ENCODE measurements around the gene FNDC5.

Gene FNDC5

GRCh38 chr1:32903991-32904785 lies 33.5 kb upstream of the FNDC5 start:
- Histone ChIP-seq H3K9ac (ENCODE audit: low read depth, low read length) (no peak overlapping the region), H3K27ac (ENCODE audit: low read length) (no peak overlapping the region), H3K27me3 (ENCODE audit: insufficient read depth, low read length) (peaks cover 54% of the 10 kb centered on the region), H3K36me3 (ENCODE audit: insufficient read depth, low read depth, low read length) (no peaks in the 10 kb centered on the region), H3K4me3 (ENCODE audit: low read length) (no peak overlapping the region), H3K4me1 (ENCODE audit: insufficient read depth, low read length) (peaks cover 4% of the 10 kb centered on the region), H3K9me3 (ENCODE audit: insufficient read depth, low read depth, low read length) (no peaks in the 10 kb centered on the region)

DNA sequence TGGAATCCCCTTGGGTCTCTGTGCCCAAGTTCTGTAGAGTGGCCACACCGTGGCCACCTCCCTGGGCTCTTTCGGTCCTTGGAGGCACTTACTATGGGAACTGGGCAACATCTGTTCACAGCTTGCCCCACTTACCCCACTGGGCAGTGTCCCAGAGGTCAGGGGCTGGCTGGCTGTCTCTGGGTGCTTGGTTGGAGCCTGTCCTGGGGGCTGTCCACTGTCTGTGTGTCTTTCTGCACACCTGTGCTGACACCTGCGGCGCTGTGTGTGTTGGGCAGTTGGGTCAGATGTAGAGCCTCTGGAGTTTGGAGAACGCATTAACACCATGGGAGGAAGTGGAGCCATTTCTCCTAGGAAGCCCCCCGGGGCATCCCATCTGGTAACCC lies 31.8 kb upstream of the FNDC5 start:
- Histone ChIP-seq H3K9me3 (ENCODE audit: insufficient read depth, low read depth, low read length) (no peaks in the 10 kb centered on the region), H3K4me1 (ENCODE audit: insufficient read depth, low read length) (peaks cover 4% of the 10 kb centered on the region; the same call in 1 of the 2 replicates), H3K36me3 (ENCODE audit: insufficient read depth, low read depth, low read length) (no peaks in the 10 kb centered on the region), H3K27ac (ENCODE audit: low read length) (no peak overlapping the region), H3K9ac (ENCODE audit: low read depth, low read length) (no peak overlapping the region), H3K27me3 (ENCODE audit: insufficient read depth, low read length) (peaks cover 66% of the 10 kb centered on the region), H3K4me3 (ENCODE audit: low read length) (no peak overlapping the region)

GRCh38 chr1:32901823-32902534 lies 31.3 kb upstream of the FNDC5 start:
- Histone ChIP-seq H3K9me3 (ENCODE audit: insufficient read depth, low read depth, low read length) (no peaks in the 10 kb centered on the region), H3K36me3 (ENCODE audit: insufficient read depth, low read depth, low read length) (no peaks in the 10 kb centered on the region), H3K4me3 (ENCODE audit: low read length) (peak overlapping the region; percentile 59), H3K9ac (ENCODE audit: low read depth, low read length) (no peak overlapping the region), H3K4me1 (ENCODE audit: insufficient read depth, low read length) (peaks cover 4% of the 10 kb centered on the region; the same call in 1 of the 2 replicates), H3K27ac (ENCODE audit: low read length) (no peak overlapping the region), H3K27me3 (ENCODE audit: insufficient read depth, low read length) (peaks cover 70% of the 10 kb centered on the region)

GRCh38 chr1:32900956-32901822 lies 30.5 kb upstream of the FNDC5 start, which contains the start of gene TMEM54:
TMEM54 (minus strand) TSS chr1:32901389; CDS start chr1:32901238, 151 bp downstream.
- H3K27me3 ChIP-seq (ENCODE audit: insufficient read depth, low read length): peaks cover 73% of the 10 kb centered on the region
- peak within 1 kb of the TSS; percentile 61 for H3K4me3 ChIP-seq (ENCODE audit: low read length)
- H3K27ac ChIP-seq (ENCODE audit: low read length): no peak within 1 kb of the TSS
- H3K36me3 ChIP-seq (ENCODE audit: insufficient read depth, low read depth, low read length): no peaks in the 10 kb centered on the region
- H3K9ac ChIP-seq (ENCODE audit: low read depth, low read length): no peak within 1 kb of the TSS
- H3K4me1 ChIP-seq (ENCODE audit: insufficient read depth, low read length): peaks cover 4% of the 10 kb centered on the region; the same call in 1 of the 2 replicates
- H3K9me3 ChIP-seq (ENCODE audit: insufficient read depth, low read depth, low read length): no peaks in the 10 kb centered on the region

DNA sequence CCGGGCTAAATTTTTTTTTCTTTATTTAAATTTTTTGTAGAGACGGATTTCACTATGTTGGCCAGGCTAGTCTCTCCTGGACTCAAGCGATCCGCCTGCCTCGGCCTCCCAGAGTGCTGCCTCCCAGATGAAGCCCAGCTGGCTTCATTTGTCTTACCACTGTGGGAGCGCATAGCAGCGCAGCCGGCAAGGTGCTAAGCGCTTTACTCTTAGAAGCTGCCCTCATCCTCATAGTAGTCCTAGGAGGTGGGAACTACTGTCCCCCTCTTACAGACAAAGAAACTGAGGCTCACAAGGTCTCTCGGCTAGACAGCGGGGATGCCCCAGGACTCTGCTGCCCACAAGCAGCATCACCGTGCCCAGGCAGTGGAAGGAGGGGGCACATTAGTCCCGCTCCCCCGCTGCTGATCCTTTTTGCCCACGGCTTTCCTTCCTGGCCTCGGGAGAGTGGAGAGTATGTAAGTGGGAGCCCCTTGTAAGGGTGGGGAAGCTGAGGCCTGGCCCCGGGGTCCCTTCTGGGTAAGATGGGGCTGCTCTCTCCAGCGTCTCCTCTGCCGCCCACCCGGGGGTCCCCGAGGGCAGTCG lies 29.8 kb upstream of the FNDC5 start:
- Histone ChIP-seq H3K4me3 (ENCODE audit: low read length) (peak overlapping the region; percentile 61), H3K9ac (ENCODE audit: low read depth, low read length) (no peak overlapping the region)

GRCh38 chr1:32899586-32900296 lies 29.0 kb upstream of the FNDC5 start:
- no peaks in the 10 kb centered on the region for H3K36me3 ChIP-seq (ENCODE audit: insufficient read depth, low read depth, low read length)
- H3K4me3 ChIP-seq (ENCODE audit: low read length): no peak overlapping the region
- no peaks in the 10 kb centered on the region for H3K9me3 ChIP-seq (ENCODE audit: insufficient read depth, low read depth, low read length)
- no peak overlapping the region for H3K27ac ChIP-seq (ENCODE audit: low read length)
- no peak overlapping the region for H3K9ac ChIP-seq (ENCODE audit: low read depth, low read length)
- peaks cover 71% of the 10 kb centered on the region for H3K27me3 ChIP-seq (ENCODE audit: insufficient read depth, low read length)
- peaks cover 4% of the 10 kb centered on the region; the same call in 1 of the 2 replicates for H3K4me1 ChIP-seq (ENCODE audit: insufficient read depth, low read length)

More for the DNA sequence above, 29.8 kb upstream of the FNDC5 start:
- Histone ChIP-seq H3K27ac (ENCODE audit: low read length) (no peak overlapping the region), H3K36me3 (ENCODE audit: insufficient read depth, low read depth, low read length) (no peaks in the 10 kb centered on the region), H3K4me1 (ENCODE audit: insufficient read depth, low read length) (peaks cover 4% of the 10 kb centered on the region; the same call in 1 of the 2 replicates), H3K27me3 (ENCODE audit: insufficient read depth, low read length) (peaks cover 73% of the 10 kb centered on the region), H3K9me3 (ENCODE audit: insufficient read depth, low read depth, low read length) (no peaks in the 10 kb centered on the region)

- Histone ChIP-seq H3K36me3 (ENCODE audit: insufficient read depth, low read depth, low read length) (no peaks in the 10 kb centered on the region), H3K27ac (ENCODE audit: low read length) (no peak overlapping the region), H3K9ac (ENCODE audit: low read depth, low read length) (no peak overlapping the region), H3K27me3 (ENCODE audit: insufficient read depth, low read length) (peaks cover 63% of the 10 kb centered on the region), H3K4me3 (ENCODE audit: low read length) (no peak overlapping the region), H3K9me3 (ENCODE audit: insufficient read depth, low read depth, low read length) (no peaks in the 10 kb centered on the region), H3K4me1 (ENCODE audit: insufficient read depth, low read length) (peaks cover 6% of the 10 kb centered on the region; the same call in 1 of the 2 replicates)
Measured at GRCh38 chr1:32898958-32899357, 28.2 kb upstream of the FNDC5 start.

DNA sequence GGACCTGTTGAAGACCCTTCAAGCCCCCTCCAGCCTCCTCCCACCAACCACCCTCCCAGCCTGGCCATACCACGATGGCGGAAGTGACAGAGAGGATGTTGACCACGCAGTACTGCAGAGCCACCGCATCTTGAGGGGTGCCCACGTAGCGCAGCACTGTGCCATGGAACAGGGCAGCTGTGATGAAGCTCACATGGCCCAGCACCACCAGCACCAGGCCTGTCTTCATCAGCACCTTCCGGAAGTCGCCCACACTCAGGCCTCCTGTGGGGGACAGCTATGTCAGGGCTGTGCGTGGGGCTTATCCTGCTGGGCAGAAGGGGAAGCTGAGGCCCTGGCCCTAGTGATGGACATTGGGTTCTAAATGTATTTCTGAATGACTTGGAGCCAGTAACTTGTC lies 27.3 kb upstream of the FNDC5 start:
- Histone ChIP-seq H3K4me1 (ENCODE audit: insufficient read depth, low read length) (peaks cover 6% of the 10 kb centered on the region; the same call in 1 of the 2 replicates), H3K27ac (ENCODE audit: low read length) (no peak overlapping the region), H3K9ac (ENCODE audit: low read depth, low read length) (no peak overlapping the region), H3K27me3 (ENCODE audit: insufficient read depth, low read length) (peaks cover 58% of the 10 kb centered on the region), H3K36me3 (ENCODE audit: insufficient read depth, low read depth, low read length) (no peaks in the 10 kb centered on the region), H3K4me3 (ENCODE audit: low read length) (no peak overlapping the region), H3K9me3 (ENCODE audit: insufficient read depth, low read depth, low read length) (no peaks in the 10 kb centered on the region)

DNA sequence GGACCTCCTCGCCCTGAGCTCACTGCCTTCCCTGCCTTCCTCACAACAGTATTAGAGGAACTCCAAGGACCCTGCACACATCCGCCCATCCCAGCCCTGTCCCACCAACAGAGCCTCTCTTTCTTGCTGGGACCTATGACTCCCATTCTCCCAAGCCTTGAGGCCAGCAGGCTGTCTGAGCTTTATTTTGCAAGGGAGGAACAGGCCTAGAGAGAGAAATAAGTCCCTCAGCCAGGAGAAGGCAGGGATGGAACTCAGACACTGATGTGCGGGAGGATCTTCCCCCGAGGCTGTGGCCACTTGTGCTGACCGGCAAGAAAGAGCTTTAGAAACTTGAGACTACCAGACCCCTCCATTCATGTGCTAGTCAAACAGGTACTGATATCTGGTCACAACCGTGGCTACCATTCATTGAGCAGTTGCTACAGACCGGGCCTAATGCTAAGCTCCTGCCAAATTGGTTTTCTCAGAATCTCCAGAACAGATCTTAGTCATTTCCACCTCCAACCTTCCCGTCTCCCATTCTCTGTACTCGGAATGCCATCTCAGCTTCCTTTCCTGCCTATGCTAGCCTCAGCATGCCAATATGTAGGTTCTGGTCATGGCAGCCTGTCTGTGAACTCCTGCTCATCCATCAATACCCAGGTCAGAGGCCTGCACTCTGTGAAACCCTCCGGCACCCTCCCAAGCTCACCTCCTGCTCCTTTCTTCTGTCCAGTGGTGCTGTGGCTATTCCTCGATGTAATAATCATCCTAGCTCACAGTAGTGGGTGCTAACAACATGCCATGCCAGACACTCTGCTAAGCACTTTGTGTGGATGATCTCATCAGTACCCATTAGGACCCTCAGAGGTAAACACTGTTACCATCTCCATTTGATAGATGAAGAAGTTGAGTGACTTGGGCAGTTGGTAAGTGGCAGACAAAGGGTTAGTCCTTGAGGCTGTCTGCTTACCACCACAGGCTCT lies 26.7 kb upstream of the FNDC5 start:
- Histone ChIP-seq H3K4me3 (ENCODE audit: low read length) (no peak overlapping the region), H3K4me1 (ENCODE audit: insufficient read depth, low read length) (peaks cover 6% of the 10 kb centered on the region; the same call in 1 of the 2 replicates), H3K9ac (ENCODE audit: low read depth, low read length) (no peak overlapping the region), H3K27ac (ENCODE audit: low read length) (no peak overlapping the region), H3K27me3 (ENCODE audit: insufficient read depth, low read length) (peaks cover 57% of the 10 kb centered on the region), H3K9me3 (ENCODE audit: insufficient read depth, low read depth, low read length) (no peaks in the 10 kb centered on the region), H3K36me3 (ENCODE audit: insufficient read depth, low read depth, low read length) (no peaks in the 10 kb centered on the region)

DNA sequence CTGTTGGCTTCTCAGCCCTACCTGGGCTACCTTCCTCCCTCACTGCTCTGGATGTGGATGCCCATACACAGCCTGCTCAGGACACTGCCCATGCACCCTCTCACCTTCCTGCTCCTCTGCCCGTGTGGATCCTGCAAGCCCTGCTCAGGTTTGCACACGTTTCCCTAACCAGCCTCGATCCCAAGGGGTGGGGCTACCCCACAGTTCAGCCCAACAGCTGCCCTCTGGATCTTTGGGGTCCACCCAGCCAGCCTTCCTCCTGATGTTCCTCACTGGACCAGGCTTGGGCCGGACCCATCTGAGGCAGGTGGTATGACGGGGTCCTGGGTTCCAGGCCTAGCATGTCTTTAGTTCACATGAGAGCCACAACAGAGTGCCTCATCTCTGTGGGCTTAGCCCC lies 25.7 kb upstream of the FNDC5 start:
- no peak overlapping the region for H3K9ac ChIP-seq (ENCODE audit: low read depth, low read length)
- peaks cover 57% of the 10 kb centered on the region for H3K27me3 ChIP-seq (ENCODE audit: insufficient read depth, low read length)
- H3K4me3 ChIP-seq (ENCODE audit: low read length): no peak overlapping the region
- no peaks in the 10 kb centered on the region for H3K36me3 ChIP-seq (ENCODE audit: insufficient read depth, low read depth, low read length)
- H3K27ac ChIP-seq (ENCODE audit: low read length): no peak overlapping the region
- no peaks in the 10 kb centered on the region for H3K9me3 ChIP-seq (ENCODE audit: insufficient read depth, low read depth, low read length)
- peaks cover 6% of the 10 kb centered on the region; the same call in 1 of the 2 replicates for H3K4me1 ChIP-seq (ENCODE audit: insufficient read depth, low read length)
